LNCAP (cell line): ENCODE measurements around the gene SLC30A7.

ENCODE experiments used
- CTCF ChIP-seq: fragments of 450-650 bp; IDR thresholded peaks from 2 replicates; pipeline ENCODE4 v1.5.1; 2017; ENCODE audit warnings: mild to moderate bottlenecking

Gene SLC30A7

GRCh38 chr1:100950337-100950736, 54.4 kb downstream of the SLC30A7 start:
- TF ChIP-seq CTCF, result no peak

- no peak for TF ChIP-seq CTCF
Observed at GRCh38 chr1:100950781-100951180, 54.9 kb downstream of the SLC30A7 start.

- TF ChIP-seq CTCF, result no peak
Observed at GRCh38 chr1:100952104-100952745, 56.3 kb downstream of the SLC30A7 start.

- TF ChIP-seq CTCF, result no peak
Observed at GRCh38 chr1:100953960-100954730, 58.3 kb downstream of the SLC30A7 start.

GRCh38 chr1:100955322-100955721, 59.4 kb downstream of the SLC30A7 start:
- TF ChIP-seq CTCF, result no peak

- TF ChIP-seq CTCF, result no peak
Observed at GRCh38 chr1:100959502-100960060, 63.7 kb downstream of the SLC30A7 start.

- no peak for TF ChIP-seq CTCF
Observed at GRCh38 chr1:100960098-100960497, 64.2 kb downstream of the SLC30A7 start.
